RWPE1 (cell line): Measurements from ENCODE around the gene CYRIA.

Experiments
- CTCF ChIA-PET: fragments of 350-600 bp; sonication (Branson Sonifier 250); formaldehyde crosslinking; extraction: SDS; loops from one replicate; lab custom pipeline; 2021; lab: Yijun Ruan, JAX
- POLR2A ChIA-PET: fragments of 400-600 bp; formaldehyde crosslinking; extraction: SDS; loops from one replicate; lab custom pipeline; 2020; ENCODE audit warnings: antibody characterized with exemption; ENCODE audit not compliant: low non-redundant PET; lab: Yijun Ruan, JAX
- DNase-seq: peaks from one replicate; pipeline ENCODE4 v3.0.0; 2012; ENCODE audit warnings: low spot score
- H3K27ac ChIP-seq: fragments of 450-650 bp; 2 replicates; pipeline ENCODE4 v1.5.1; 2017
- TF ChIP-seq, protein P1 (sequence below): fragments of 450-650 bp; conservative IDR thresholded peaks from 2 replicates; pipeline ENCODE4 v1.5.1; 2017; ENCODE audit warnings: low read depth, mild to moderate bottlenecking

CYRIA gene

DNA sequence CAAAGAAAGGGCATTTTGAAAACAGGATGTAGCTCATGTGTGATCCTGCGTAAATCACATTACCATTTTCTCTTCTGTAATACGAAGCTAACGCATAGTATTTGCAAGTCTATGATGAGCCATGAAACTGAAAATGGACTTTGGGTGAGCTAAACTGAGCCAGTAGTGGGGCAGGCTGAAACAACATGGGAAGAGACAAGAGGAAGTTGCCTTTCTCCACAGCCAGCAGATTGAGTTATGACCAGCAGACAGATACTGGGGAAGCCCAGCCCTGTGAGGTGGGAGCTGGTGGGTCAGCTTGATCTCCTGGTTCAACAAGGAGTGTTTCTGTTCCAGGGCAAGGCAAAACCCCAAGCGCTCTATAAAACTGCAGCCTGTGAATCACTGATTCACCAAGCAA lies 11.8 kb downstream of the CYRIA start:
- CTCF ChIA-PET, result no interaction called here
- no peak for DNase-seq

DNA sequence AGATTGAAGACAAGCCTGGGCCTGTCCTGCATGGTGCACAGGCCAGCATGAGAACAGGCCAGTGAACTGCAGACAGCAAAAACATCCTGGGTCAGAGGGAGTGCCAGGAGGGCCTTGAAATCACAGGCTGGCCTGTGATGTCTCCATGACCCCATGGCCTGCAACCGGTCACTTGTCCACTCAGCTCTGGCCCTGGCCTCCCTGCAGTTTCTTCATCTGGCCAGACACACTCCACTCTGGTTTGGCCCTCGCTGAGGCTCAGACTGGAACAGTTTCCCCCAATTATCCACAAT lies 12.6 kb downstream of the CYRIA start:
- TF ChIP-seq, protein P1, sequence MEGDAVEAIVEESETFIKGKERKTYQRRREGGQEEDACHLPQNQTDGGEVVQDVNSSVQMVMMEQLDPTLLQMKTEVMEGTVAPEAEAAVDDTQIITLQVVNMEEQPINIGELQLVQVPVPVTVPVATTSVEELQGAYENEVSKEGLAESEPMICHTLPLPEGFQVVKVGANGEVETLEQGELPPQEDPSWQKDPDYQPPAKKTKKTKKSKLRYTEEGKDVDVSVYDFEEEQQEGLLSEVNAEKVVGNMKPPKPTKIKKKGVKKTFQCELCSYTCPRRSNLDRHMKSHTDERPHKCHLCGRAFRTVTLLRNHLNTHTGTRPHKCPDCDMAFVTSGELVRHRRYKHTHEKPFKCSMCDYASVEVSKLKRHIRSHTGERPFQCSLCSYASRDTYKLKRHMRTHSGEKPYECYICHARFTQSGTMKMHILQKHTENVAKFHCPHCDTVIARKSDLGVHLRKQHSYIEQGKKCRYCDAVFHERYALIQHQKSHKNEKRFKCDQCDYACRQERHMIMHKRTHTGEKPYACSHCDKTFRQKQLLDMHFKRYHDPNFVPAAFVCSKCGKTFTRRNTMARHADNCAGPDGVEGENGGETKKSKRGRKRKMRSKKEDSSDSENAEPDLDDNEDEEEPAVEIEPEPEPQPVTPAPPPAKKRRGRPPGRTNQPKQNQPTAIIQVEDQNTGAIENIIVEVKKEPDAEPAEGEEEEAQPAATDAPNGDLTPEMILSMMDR, result no peak
- ChIA-PET POLR2A (no interaction called here), CTCF (interaction anchor here (1.0 kb wide), 1 partner anchor 35 kb away, joined by 3 read pairs; no protein-coding TSS in a partner anchor)
- H3K27ac ChIP-seq, result no peak overlapping the region
- peak; percentile 30 for DNase-seq

More for the DNA sequence above, 11.8 kb downstream of the CYRIA start:
- TF ChIP-seq, protein P1, result no peak
- POLR2A ChIA-PET, result no interaction called here
- H3K27ac ChIP-seq, result no peak overlapping the region

GRCh38 chr2:16652296-16653082 lies 13.1 kb downstream of the CYRIA start:
- H3K27ac ChIP-seq, result no peak overlapping the region
- CTCF ChIA-PET, result interaction anchor here (0.6 to 1.0 kb wide), 3 partner anchors 34 to 104 kb away, joined by 3 to 4 read pairs (median 3); no protein-coding TSS in a partner anchor
- no peak for DNase-seq
- POLR2A ChIA-PET, result no interaction called here
- TF ChIP-seq, protein P1, result no peak

DNA sequence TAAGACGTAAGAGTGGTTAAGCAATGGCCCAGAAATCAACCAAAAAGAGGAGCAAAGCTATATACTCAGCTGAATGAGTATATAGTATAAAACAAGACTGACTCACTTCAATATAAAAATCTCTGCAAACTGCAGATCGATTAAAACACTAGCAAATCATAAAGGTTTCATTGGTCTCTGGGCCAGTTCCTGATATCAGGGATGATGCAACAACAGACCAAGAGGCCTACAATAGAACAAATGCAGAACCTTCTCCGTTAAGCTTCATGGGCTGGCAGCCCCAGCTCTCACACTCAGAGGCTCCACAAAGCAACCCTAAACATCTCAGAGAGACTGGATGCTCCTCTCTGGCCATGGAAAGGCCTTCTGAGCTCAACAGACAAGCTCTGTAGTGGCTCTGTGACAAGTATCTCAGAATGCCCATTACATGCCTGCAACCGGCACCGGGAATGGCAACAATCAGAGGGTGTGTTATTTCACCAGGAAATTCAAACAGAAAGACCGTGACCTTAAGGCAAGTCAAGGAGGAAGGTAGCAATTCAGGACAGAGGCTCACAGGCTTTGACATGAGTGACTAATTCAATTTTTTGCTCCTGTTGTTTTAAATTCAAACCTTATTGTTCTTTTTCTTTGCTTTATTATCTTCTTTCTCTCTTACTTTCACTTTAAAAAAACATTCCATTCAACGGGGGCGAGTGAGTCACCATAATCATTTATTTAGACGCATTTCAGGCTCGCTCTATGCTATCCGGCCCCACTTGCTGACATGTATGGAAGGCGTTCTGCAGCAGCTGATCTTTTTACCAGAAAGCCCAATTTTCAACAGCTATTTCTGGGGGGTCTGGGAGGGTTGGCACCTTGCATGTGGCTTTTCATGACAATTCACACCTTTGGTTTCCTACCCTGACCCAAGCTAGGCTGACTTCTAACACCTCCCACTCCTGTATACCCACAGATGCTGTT lies 15.1 kb downstream of the CYRIA start:
- peak; percentile 51 for DNase-seq
- TF ChIP-seq, protein P1, result no peak
- ChIA-PET POLR2A (no interaction called here), CTCF (interaction anchor here (0.7 to 1.3 kb wide), 2 partner anchors 14 to 126 kb away, joined by 3 read pairs; no protein-coding TSS in a partner anchor)
- H3K27ac ChIP-seq, result no peak overlapping the region

GRCh38 chr2:16649353-16650286 lies 16.0 kb downstream of the CYRIA start:
- no peak for DNase-seq
- TF ChIP-seq, protein P1, result no peak
- ChIA-PET POLR2A (no interaction called here), CTCF (interaction anchor here (1.3 kb wide), 1 partner anchor 15 kb away, joined by 3 read pairs; no protein-coding TSS in a partner anchor)
- no peak overlapping the region for H3K27ac ChIP-seq
